Measurements from ENCODE around the gene DEDD. TPM values are rescaled to one million over a fixed set of nuclear protein-coding genes. Genes with fewer than 3 reads are reported as not detected.

DEDD gene
- total and polyA plus RNA-seq, 2 of the 13 experiments (the other 11 are each of a cell fraction or from before 2014, with no cell fraction given): 12.6 to 27.8 TPM

DNA sequence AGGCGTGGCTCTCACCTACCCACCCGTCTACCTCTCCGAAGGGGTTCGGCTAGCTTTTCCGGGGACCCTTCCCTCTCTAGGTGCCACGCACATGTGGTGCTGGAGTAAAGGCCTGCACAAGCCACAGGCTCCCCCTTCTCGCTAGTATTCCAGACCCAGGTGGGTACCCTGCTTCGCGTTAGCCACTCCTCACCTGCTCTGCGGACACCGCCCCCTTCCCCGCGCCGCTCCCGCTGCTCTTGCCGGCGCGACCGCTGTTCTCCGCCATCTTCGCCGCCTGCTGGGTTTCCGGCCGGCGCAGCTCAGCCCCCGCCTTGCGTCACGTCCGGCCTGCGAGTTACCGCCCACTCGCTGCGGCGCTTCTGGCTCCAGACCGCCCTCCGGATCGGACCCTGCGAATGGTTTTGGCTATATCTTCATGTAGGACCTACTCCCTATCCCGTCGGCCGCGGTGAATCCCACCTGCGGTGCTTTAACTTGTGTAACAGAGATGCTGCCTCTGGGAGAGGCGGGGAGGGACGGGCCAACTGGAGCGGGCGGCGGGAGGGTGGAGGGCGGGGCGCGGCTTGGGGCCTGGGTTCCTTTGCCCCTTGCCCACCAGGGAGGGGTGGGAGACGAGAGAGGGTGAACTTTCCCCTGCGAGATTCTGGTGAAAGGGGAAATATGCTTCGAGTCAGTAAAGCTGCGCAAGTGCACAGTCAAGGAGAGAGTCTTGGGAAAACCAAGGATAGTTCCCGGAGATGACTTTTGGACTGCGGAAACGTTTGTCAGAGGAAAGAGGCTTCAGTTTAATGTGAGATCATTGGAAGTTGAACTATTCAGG lies 14.5 kb downstream of the DEDD start, which contains the start of the genes NIT1 and PFDN2 (continued):
- TF ChIP-seq ZNF263 (CRISPR knock-in tag; IDR thresholded peaks at IDR 0.05) (no peak), TBP (CRISPR knock-in tag; IDR thresholded peaks at IDR 0.05) (no peak), STAT5B (CRISPR knock-in tag; IDR thresholded peaks at IDR 0.05) (no peak), FOSL2 (CRISPR knock-in tag; IDR thresholded peaks at IDR 0.05) (peak; percentile 26; the same call in 1 of the 2 replicates), NFIB (CRISPR knock-in tag; IDR thresholded peaks at IDR 0.05; ENCODE audit: borderline replicate concordance) (no peak), RXRB (CRISPR knock-in tag; IDR thresholded peaks at IDR 0.05; ENCODE audit: borderline replicate concordance) (0 out of 2 replicates have a peak, but pooled peaks have one; percentile 25), ZNF558 (CRISPR knock-in tag; IDR thresholded peaks at IDR 0.05; ENCODE audit: borderline replicate concordance) (peak; percentile 92; the same call in 1 of the 2 replicates), ZNF605 (CRISPR knock-in tag; IDR thresholded peaks at IDR 0.05) (no peak), ZNF205 (CRISPR knock-in tag; IDR thresholded peaks at IDR 0.05) (peak; percentile 71; the same call in 1 of the 2 replicates), ZBTB26 (CRISPR knock-in tag; IDR thresholded peaks at IDR 0.05; ENCODE audit: borderline replicate concordance) (no peak; the same call in 1 of the 2 replicates), RELA (CRISPR knock-in tag; IDR thresholded peaks at IDR 0.05) (no peak), CENPX (CRISPR knock-in tag; IDR thresholded peaks at IDR 0.05) (no peak), RBM22 (optimal IDR thresholded peaks at IDR 0.05; ENCODE audit: low read length) (no peak), NCOA1 (CRISPR knock-in tag; IDR thresholded peaks at IDR 0.05) (no peak), WIZ (CRISPR knock-in tag; IDR thresholded peaks at IDR 0.05) (no peak), NR2F6 (IDR thresholded peaks at IDR 0.05) (no peak), NR2F6 (CRISPR knock-in tag; IDR thresholded peaks at IDR 0.05) (no peak), ZNF782 (CRISPR knock-in tag; IDR thresholded peaks at IDR 0.05; ENCODE audit: borderline replicate concordance) (no peak), NFKB2 (CRISPR knock-in tag; IDR thresholded peaks at IDR 0.05; ENCODE audit: borderline replicate concordance) (peak; percentile 84; the same call in 1 of the 2 replicates), PAX8 (CRISPR knock-in tag; IDR thresholded peaks at IDR 0.05; ENCODE audit: borderline replicate concordance) (no peak), ZZZ3 (CRISPR knock-in tag; IDR thresholded peaks at IDR 0.05; ENCODE audit: borderline replicate concordance) (no peak), ZNF367 (CRISPR knock-in tag; IDR thresholded peaks at IDR 0.05; ENCODE audit: borderline replicate concordance) (0 out of 2 replicates have a peak, but pooled peaks have one; percentile 32), ZSCAN31 (CRISPR knock-in tag; IDR thresholded peaks at IDR 0.05; ENCODE audit: low read depth) (peak; percentile 66; the same call in 1 of the 2 replicates)
- TF ChIP-seq, protein P1, sequence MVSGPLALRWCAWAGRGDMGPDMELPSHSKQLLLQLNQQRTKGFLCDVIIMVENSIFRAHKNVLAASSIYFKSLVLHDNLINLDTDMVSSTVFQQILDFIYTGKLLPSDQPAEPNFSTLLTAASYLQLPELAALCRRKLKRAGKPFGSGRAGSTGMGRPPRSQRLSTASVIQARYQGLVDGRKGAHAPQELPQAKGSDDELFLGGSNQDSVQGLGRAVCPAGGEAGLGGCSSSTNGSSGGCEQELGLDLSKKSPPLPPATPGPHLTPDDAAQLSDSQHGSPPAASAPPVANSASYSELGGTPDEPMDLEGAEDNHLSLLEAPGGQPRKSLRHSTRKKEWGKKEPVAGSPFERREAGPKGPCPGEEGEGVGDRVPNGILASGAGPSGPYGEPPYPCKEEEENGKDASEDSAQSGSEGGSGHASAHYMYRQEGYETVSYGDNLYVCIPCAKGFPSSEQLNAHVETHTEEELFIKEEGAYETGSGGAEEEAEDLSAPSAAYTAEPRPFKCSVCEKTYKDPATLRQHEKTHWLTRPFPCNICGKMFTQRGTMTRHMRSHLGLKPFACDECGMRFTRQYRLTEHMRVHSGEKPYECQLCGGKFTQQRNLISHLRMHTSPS (CRISPR knock-in tag; IDR thresholded peaks at IDR 0.05; ENCODE audit: low read depth): no peak
- TF ChIP-seq, protein P2, sequence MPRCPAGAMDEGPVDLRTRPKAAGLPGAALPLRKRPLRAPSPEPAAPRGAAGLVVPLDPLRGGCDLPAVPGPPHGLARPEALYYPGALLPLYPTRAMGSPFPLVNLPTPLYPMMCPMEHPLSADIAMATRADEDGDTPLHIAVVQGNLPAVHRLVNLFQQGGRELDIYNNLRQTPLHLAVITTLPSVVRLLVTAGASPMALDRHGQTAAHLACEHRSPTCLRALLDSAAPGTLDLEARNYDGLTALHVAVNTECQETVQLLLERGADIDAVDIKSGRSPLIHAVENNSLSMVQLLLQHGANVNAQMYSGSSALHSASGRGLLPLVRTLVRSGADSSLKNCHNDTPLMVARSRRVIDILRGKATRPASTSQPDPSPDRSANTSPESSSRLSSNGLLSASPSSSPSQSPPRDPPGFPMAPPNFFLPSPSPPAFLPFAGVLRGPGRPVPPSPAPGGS (CRISPR knock-in tag; IDR thresholded peaks at IDR 0.05): no peak

Measured in HepG2 (cell line).